Measurements from ENCODE around the gene KIAA0408. TPM values are rescaled to one million over a fixed set of nuclear protein-coding genes. Genes with fewer than 3 reads are reported as not detected.
"Not testable (repeated sequence)": the region's sequence is repeated elsewhere in the genome, so short reads cannot be mapped to it uniquely, and the experiment has no call there.

The KIAA0408 gene
- total and polyA plus RNA-seq, 5 donors = 1.3 to 8.2 (median 3.7) TPM

DNA sequence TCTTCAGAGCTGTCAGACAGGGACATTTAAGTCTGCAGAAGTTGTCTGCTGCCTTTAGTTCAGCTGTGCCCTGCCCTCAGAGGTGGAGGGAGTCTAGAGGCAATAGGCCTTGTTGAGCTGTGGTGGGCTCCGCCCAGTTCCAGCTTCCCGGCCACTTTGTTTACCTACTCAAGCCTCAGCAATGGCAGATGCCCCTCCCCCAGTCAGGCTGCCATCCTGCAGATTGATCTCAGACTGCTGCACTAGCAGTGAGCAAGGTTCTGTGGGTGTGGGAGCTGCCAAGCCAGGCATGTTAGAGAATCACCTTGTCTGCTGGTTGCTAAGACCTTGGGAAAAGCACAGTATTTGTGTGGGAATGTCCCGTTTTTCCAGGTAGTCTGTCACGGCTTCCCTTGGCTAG is 46.1 kb downstream of the KIAA0408 start:
- H3K9me3 ChIP-seq (ENCODE audit: control insufficient read depth, low read length); ATAC-seq; DNase-seq; H3K4me1 ChIP-seq (ENCODE audit: control insufficient read depth, insufficient read depth, low read length); intact Hi-C loops (cut with DNase I); H3K4me3 ChIP-seq (ENCODE audit: low read length); H3K27me3 ChIP-seq (ENCODE audit: control insufficient read depth, insufficient read depth); H3K27ac ChIP-seq (ENCODE audit: low read length): not testable (repeated sequence)
- WGBS = 67% methylated on average over 4 of the region's 4 CpGs

DNA sequence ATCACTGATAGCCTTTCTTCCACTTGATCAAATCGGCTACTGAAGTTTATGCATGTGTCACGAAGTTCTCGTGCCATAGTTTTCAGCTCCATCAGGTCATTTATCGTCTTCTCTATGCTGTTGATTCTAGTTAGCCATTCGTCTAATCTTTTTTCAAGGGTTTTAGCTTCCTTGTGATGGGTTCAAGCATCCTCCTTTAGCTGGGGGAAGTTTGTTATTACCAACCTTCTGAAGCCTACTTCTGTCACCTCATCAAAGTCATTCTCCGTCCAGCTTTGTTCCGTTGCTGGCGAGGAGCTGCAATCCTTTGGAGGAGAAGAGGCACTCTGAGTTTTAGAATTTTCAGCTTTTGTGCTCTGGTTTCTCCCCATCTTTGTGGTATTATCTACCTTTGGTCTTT is 47.2 kb downstream of the KIAA0408 start:
- intact Hi-C loops (cut with DNase I); H3K27ac ChIP-seq (ENCODE audit: low read length); DNase-seq; H3K4me3 ChIP-seq (ENCODE audit: low read length); H3K27me3 ChIP-seq (ENCODE audit: control insufficient read depth, insufficient read depth); ATAC-seq; H3K9me3 ChIP-seq (ENCODE audit: control insufficient read depth, low read length); H3K4me1 ChIP-seq (ENCODE audit: control insufficient read depth, insufficient read depth, low read length): not testable (repeated sequence)
- WGBS = 93% methylated on average over 8 of the region's 8 CpGs

Other genes starting within 250 kb of the KIAA0408 start
- 10 to 100 TPM; 42.9 to 50.8 (median 46.2) TPM for gene RNF146, start 192.5 kb downstream of the KIAA0408 start, total RNA-seq
- 34.6 TPM for gene RNF146, start 192.5 kb downstream of the KIAA0408 start, polyA plus RNA-seq
- gene ECHDC1, start 115.8 kb downstream of the KIAA0408 start, total RNA-seq = 10 to 100 TPM; 32.9 to 40.5 (median 36.0) TPM
- 31.9 TPM for gene ECHDC1, start 115.8 kb downstream of the KIAA0408 start, polyA plus RNA-seq
- not detected for gene C6orf58, start 117.8 kb upstream of the KIAA0408 start, total RNA-seq
- gene C6orf58, start 117.8 kb upstream of the KIAA0408 start, polyA plus RNA-seq = not detected